22Rv1 (cell line): Measurements from ENCODE around the gene GPR157.
"Not testable (repeated sequence)": the region's sequence is repeated elsewhere in the genome, so short reads cannot be mapped to it uniquely, and the experiment has no call there.

Source experiments
- H3K27ac ChIP-seq: fragments of 450-650 bp; 2 replicates; pipeline ENCODE4 v1.5.1; 2017
- CTCF ChIP-seq: fragments of 450-650 bp; IDR thresholded peaks from 2 replicates; pipeline ENCODE4 v1.5.1; 2017; ENCODE audit warnings: mild to moderate bottlenecking
- ZFX ChIP-seq: fragments of 450-650 bp; IDR thresholded peaks from 2 replicates; pipeline ENCODE4 v1.6.1; 2017; ENCODE audit warnings: antibody characterized with exemption, borderline replicate concordance

GPR157 gene

GRCh38 chr1:9101510-9102146 is 27.3 kb downstream of the GPR157 start:
- no peak overlapping the region for H3K27ac ChIP-seq
- TF ChIP-seq ZFX (no peak), CTCF (peak; percentile 75)

GRCh38 chr1:9100471-9101043 is 28.3 kb downstream of the GPR157 start:
- H3K27ac ChIP-seq: no peak overlapping the region
- no peak for TF ChIP-seq ZFX

- TF ChIP-seq CTCF (no peak), ZFX (no peak)
- H3K27ac ChIP-seq: no peak overlapping the region
Measured at GRCh38 chr1:9099555-9099954, 29.3 kb downstream of the GPR157 start.

- TF ChIP-seq CTCF (no peak), ZFX (no peak)
- no peak overlapping the region for H3K27ac ChIP-seq
Measured at GRCh38 chr1:9097947-9098705, 30.8 kb downstream of the GPR157 start.

- TF ChIP-seq ZFX (no peak), CTCF (no peak)
Measured at GRCh38 chr1:9095818-9096217, 33.1 kb downstream of the GPR157 start.

GRCh38 chr1:9093996-9094595 is 34.8 kb downstream of the GPR157 start:
- H3K27ac ChIP-seq: not testable (repeated sequence)

More at GRCh38 chr1:9095818-9096217, 33.1 kb downstream of the GPR157 start:
- H3K27ac ChIP-seq: no peak overlapping the region

GRCh38 chr1:9093581-9093980 is 35.3 kb downstream of the GPR157 start:
- no peak overlapping the region for H3K27ac ChIP-seq
- no peak for TF ChIP-seq ZFX

GRCh38 chr1:9093091-9093490 is 35.8 kb downstream of the GPR157 start:
- TF ChIP-seq CTCF: no peak
- TF ChIP-seq ZFX: no peak
- H3K27ac ChIP-seq: no peak overlapping the region
